Ovary (tissue), 3 donors: ENCODE data around the gene HIBCH.

Experiments
- POLR2A ChIP-seq: fragments of 450-650 bp; IDR thresholded peaks from one replicate; pipeline ENCODE4 v1.6.1; 2017; ENCODE audit warnings: antibody characterized with exemption, mild to moderate bottlenecking, moderate library complexity
- TF ChIP-seq, protein P1 (sequence below), 3 donors: fragments of 450-650 bp in 2 of 3; fragments of 200-600 bp in 1 of 3; IDR thresholded peaks; one replicate each; pipeline versions ENCODE4 v1.5.1 to v1.8.0; 2016 to 2022; ENCODE audit warnings: antibody characterized with exemption in 3 of 3, mild to moderate bottlenecking in 1 of 3
- donor health status: DM: no; HTN: no; CAD: no.

DNA sequence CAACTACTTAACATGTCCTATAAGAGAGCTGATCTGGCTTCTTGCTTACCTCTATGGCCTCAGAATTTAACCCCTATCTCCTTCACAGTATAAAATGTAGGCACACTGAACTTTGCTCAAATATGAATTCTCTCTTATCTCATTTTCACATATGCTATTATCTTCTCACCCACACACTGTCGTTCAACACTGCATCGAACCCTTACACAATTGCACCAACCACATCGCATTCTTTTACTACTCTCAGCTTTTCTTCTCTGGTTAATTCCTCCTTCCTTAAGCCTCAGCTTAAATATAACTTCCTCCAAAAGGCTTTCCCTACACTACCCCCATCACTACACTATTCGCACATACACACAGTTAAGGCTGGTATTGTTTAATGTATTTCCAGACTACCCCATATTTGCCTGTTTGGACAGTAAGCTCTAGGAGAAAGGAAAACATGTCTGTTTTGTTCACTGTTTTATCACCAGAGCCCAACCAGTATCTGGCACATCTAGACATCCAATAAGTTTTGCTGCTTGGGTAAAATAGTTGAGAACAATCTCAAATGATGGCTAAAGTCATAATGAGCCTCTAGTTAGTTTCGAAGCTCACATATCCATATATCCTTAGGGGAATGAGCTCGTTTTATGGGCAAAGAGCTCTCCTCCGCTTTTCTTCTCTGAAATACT, 47.7 kb downstream of the HIBCH start:
- no peak for TF ChIP-seq POLR2A
- TF ChIP-seq, protein P1, sequence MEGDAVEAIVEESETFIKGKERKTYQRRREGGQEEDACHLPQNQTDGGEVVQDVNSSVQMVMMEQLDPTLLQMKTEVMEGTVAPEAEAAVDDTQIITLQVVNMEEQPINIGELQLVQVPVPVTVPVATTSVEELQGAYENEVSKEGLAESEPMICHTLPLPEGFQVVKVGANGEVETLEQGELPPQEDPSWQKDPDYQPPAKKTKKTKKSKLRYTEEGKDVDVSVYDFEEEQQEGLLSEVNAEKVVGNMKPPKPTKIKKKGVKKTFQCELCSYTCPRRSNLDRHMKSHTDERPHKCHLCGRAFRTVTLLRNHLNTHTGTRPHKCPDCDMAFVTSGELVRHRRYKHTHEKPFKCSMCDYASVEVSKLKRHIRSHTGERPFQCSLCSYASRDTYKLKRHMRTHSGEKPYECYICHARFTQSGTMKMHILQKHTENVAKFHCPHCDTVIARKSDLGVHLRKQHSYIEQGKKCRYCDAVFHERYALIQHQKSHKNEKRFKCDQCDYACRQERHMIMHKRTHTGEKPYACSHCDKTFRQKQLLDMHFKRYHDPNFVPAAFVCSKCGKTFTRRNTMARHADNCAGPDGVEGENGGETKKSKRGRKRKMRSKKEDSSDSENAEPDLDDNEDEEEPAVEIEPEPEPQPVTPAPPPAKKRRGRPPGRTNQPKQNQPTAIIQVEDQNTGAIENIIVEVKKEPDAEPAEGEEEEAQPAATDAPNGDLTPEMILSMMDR (IDR thresholded peaks at IDR 0.05): no peak
